Uterus (tissue), 4 donors: Measurements from ENCODE around the gene SOX10. TPM values are rescaled to one million over a fixed set of nuclear protein-coding genes. Genes with fewer than 3 reads are reported as not detected.
A peak's percentile ranks its signal among the peaks of the same experiment; 100 is the strongest.

Source experiments
- DNase-seq, 2 donors: peaks; one replicate each; pipeline ENCODE4 v3.0.0-alpha.2; 2019 to 2020
- H3K27ac ChIP-seq, 2 donors: fragments of 200-600 bp; sonication (generic); 1 replicate in 1 of 2; 2 replicates in 1 of 2; pipeline ENCODE4 v1.5.1; 2016 to 2018
- H3K27me3 ChIP-seq, 2 donors: fragments of 200-600 bp; sonication (generic); one replicate each; pipeline ENCODE4 v1.5.1; 2018 to 2019; ENCODE audit warnings: control low read depth in 1 of 2
- H3K36me3 ChIP-seq, 2 donors: fragments of 200-600 bp; sonication (generic); one replicate each; pipeline ENCODE4 v1.5.1; 2019; ENCODE audit warnings: control low read depth in 1 of 2
- H3K4me1 ChIP-seq, 2 donors: fragments of 200-600 bp; sonication (generic); one replicate each; pipeline ENCODE4 v1.5.1; 2018 to 2019; ENCODE audit warnings: control low read depth in 1 of 2
- H3K4me3 ChIP-seq, 2 donors: fragments of 200-600 bp; sonication (generic); 1 replicate in 1 of 2; 2 replicates in 1 of 2; pipeline ENCODE4 v1.5.1; 2018 to 2019; ENCODE audit warnings: mild to moderate bottlenecking in 1 of 2
- H3K9me3 ChIP-seq, 2 donors: fragments of 200-600 bp; sonication (generic); one replicate each; pipeline ENCODE4 v1.5.1; 2019; ENCODE audit warnings: control low read depth in 1 of 2
- CTCF ChIP-seq, 4 experiments: fragments of 200-600 bp in 2 of 4; fragments of 450-650 bp in 2 of 4; sonication (generic) in 2 of 4; IDR thresholded peaks; one replicate each; pipeline ENCODE4 v1.5.1; 2016 to 2019; ENCODE audit warnings: antibody characterized with exemption in 4 of 4, mild to moderate bottlenecking in 2 of 4, moderate library complexity in 1 of 4
- POLR2A ChIP-seq, 2 donors: fragments of 450-650 bp; IDR thresholded peaks; one replicate each; pipeline ENCODE4 v1.6.1; 2016; ENCODE audit warnings: antibody characterized with exemption in 2 of 2, mild to moderate bottlenecking in 1 of 2, moderate library complexity in 1 of 2
- intact Hi-C: fragments of 100-400 bp; cut with DNase I; formaldehyde crosslinking; loops from one replicate; pipeline ENCODE4 v1.15.1; 2023; ENCODE audit warnings: low total_unique reads
- total RNA-seq, 4 donors: library from RNA; depleted of rRNA in 3 of 4; stranded (reverse); fragments of >200 nt in 3 of 4; gene quantifications; one replicate each; pipeline versions ENCODE4 v1.1.0 to v1.2.4, GENCODE V29; 2014 to 2023
- donor health status: DM: yes; HTN: yes; CAD: no.

Gene SOX10
- total RNA-seq, 4 donors from 2014 or later = 2.3 to 3.8 TPM; not detected in 2

GRCh38 chr22:37932821-37933578 is 51.4 kb downstream of the SOX10 start:
- no peaks in the 10 kb centered on the region for H3K9me3 ChIP-seq
- H3K27ac ChIP-seq = peak overlapping the region; percentile 60 to 68
- H3K27me3 ChIP-seq = no peaks in the 10 kb centered on the region
- peak; percentile 36 to 55 for DNase-seq
- peaks cover 0 to 11% of the 10 kb centered on the region in 2 donors for H3K4me1 ChIP-seq
- no peak for TF ChIP-seq CTCF (IDR thresholded peaks at IDR 0.05)
- TF ChIP-seq POLR2A (IDR thresholded peaks at IDR 0.05) = no peak
- H3K4me3 ChIP-seq = no peak overlapping the region
- H3K36me3 ChIP-seq = no peaks in the 10 kb centered on the region
- intact Hi-C loops = loop anchor here (5.0 kb wide), 1 partner anchor 36 kb away; no protein-coding TSS in a partner anchor

GRCh38 chr22:37932401-37932800 is 52.0 kb downstream of the SOX10 start:
- Histone ChIP-seq H3K36me3 (no peaks in the 10 kb centered on the region), H3K27me3 (no peaks in the 10 kb centered on the region), H3K4me1 (peaks cover 0 to 11% of the 10 kb centered on the region in 2 donors), H3K9me3 (no peaks in the 10 kb centered on the region), H3K27ac (peak overlapping the region in 1 of 2 donors; percentile 60), H3K4me3 (no peak overlapping the region)
- no peak for DNase-seq
- intact Hi-C loops = loop anchor here (5.0 kb wide), 1 partner anchor 35 kb away; no protein-coding TSS in a partner anchor
- TF ChIP-seq POLR2A (IDR thresholded peaks at IDR 0.05) (no peak), CTCF (IDR thresholded peaks at IDR 0.05) (no peak)

GRCh38 chr22:37931893-37932389 is 52.4 kb downstream of the SOX10 start:
- TF ChIP-seq CTCF (IDR thresholded peaks at IDR 0.05) (no peak), POLR2A (IDR thresholded peaks at IDR 0.05) (no peak)
- DNase-seq = no peak
- Histone ChIP-seq H3K4me1 (peaks cover 0 to 11% of the 10 kb centered on the region in 2 donors), H3K9me3 (no peaks in the 10 kb centered on the region), H3K4me3 (no peak overlapping the region), H3K36me3 (no peaks in the 10 kb centered on the region), H3K27me3 (no peaks in the 10 kb centered on the region), H3K27ac (no peak overlapping the region)
- intact Hi-C loops = loop anchor here (5.0 kb wide), 1 partner anchor 35 kb away; no protein-coding TSS in a partner anchor

- Histone ChIP-seq H3K4me1 (peaks cover 0 to 11% of the 10 kb centered on the region in 2 donors), H3K27me3 (no peaks in the 10 kb centered on the region), H3K9me3 (no peaks in the 10 kb centered on the region), H3K4me3 (no peak overlapping the region), H3K27ac (peak overlapping the region; percentile 46 to 57), H3K36me3 (no peaks in the 10 kb centered on the region)
- no peak for TF ChIP-seq POLR2A (IDR thresholded peaks at IDR 0.05)
- TF ChIP-seq CTCF (IDR thresholded peaks at IDR 0.05) = no peak
- DNase-seq = no peak
- intact Hi-C loops = loop anchor here (5.0 kb wide), 1 partner anchor 34 kb away; no protein-coding TSS in a partner anchor
Measured at GRCh38 chr22:37930952-37931440, 53.4 kb downstream of the SOX10 start.
